22Rv1 (cell line): ENCODE measurements around the gene SYNJ1.

ENCODE experiments used
- CTCF ChIP-seq: fragments of 450-650 bp; IDR thresholded peaks from 2 replicates; pipeline ENCODE4 v1.5.1; 2017; ENCODE audit warnings: mild to moderate bottlenecking
- ZFX ChIP-seq: fragments of 450-650 bp; IDR thresholded peaks from 2 replicates; pipeline ENCODE4 v1.6.1; 2017; ENCODE audit warnings: antibody characterized with exemption, borderline replicate concordance

- TF ChIP-seq CTCF (peak; percentile 79), ZFX (no peak)
Measured at GRCh38 chr21:32653326-32653901, 74.4 kb downstream of the SYNJ1 start.
